AG08396 (cell line): ENCODE measurements around the gene CLASP2.
A peak's percentile ranks its signal among the peaks of the same experiment; 100 is the strongest.
"Not testable (repeated sequence)": the region's sequence is repeated elsewhere in the genome, so short reads cannot be mapped to it uniquely, and the experiment has no call there.

ENCODE experiments used
- DNase-seq: peaks from one replicate; pipeline ENCODE4 v3.0.0; 2012; ENCODE audit warnings: low spot score, mixed read lengths

The CLASP2 gene

DNA sequence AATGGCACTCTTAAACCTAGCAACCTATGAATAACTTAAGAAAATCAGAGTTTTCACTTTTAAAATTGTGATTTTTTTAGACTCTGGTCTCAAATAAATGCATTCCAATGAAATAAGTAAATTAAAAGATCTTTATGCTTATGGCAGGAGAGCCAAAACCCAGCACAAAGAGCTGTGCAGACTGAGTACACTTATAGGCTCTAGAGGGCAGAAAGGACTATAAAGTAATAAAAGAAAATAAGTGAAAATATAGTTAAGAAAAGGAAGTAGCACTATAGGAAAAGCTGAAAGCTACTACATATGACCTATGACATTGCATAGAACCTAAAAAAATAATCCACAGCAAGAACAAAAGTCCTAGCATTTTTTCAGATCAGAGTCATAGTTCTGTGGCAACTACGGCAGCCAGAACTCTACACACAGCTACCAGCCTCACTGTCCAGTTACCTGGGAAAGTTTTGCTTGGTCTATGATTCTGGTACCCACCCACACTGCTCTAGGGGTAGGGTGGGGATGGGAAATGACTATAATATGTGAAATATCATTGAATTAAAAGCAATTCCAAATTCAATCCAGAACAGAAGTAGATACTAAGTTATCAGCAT, 30.5 kb downstream of the CLASP2 start:
- peak; percentile 47 for DNase-seq

DNA sequence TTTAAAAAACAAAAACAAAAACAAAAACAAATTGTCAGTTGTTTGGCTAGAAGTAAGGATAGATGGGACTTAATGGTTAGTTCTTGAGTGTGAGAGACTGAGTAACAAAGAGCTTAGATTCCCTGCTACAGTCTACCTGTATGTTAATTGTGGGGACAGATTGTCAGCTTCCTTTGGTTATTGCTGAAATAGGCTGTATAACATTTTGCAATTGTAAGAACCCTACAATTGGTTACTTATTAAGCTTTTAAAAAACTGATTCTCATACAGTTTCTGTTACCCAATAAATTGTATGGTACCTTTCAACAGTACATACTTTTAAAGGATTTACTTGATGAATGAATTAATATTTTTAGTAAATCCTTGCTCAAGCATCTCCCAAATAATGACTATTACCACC, 35.3 kb downstream of the CLASP2 start:
- no peak for DNase-seq

DNA sequence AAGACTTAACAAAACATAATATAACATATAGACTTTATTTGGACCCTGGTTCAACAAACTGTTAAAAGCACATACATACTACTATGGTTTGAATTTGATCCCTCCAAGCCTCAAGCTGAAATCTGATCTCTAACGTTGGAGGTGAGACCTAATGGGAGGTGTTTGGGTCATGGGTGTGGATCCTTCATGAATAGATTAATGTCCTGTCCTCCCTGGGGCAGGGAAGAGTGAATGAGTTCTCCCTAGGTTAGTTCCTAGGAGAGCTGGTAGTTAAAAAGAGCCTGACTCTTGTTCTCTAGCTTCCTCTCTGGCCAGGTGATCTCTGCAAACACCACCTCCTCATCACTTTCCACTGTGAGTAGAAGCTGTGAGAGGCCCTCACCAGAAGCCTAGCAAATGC, 36.4 kb downstream of the CLASP2 start:
- DNase-seq = no peak

DNA sequence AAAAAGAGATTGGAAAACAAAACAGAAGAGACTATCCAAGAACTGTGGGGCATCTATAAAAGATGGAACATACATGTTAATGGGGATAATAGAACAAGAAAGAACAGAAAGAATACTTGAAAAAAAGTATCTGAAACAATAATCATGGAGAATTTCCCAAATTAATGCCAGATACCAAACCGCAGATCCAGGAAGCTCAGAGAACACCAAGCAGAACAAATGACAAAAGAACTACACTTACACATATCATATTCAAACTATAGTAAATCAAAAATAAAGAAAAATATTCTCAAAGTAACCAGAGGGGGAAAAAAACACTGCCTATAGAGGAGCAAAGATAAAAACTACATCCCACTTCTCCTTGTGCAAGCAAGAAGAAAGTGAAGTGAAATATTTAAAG, 40.0 kb downstream of the CLASP2 start:
- DNase-seq = no peak

DNA sequence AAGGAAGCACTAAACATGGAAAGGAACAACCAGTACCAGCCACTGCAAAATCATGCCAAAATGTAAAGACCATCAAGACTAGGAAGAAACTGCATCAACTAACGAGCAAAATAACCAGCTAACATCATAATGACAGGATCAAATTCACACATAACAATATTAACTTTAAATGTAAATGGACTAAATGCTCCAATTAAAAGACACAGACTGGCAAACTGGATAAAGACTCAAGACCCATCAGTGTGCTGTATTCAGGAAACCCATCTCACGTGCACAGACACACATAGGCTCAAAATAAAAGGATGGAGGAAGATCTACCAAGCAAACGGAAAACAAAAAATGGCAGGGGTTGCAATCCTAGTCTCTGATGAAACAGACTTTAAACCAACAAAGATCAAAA, 44.6 kb downstream of the CLASP2 start:
- not testable (repeated sequence) for DNase-seq

DNA sequence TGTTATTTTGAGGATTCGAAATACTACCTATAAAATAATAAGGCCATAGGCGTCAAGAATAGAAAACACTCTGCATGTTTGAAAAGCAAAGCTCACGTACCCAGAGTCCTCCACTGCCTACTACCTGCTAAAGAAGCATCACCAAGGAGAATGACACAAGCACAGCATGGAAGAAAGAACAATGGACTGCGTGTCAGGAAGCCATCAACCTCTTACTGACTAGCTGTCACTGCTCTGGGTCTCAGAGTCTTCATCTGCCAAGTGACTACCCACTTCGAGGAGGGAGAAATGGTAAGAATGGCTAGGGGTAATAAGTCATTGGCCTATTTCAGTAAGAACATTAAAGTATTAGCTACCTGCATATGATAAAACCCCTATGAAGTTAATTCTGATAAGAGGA, 49.4 kb downstream of the CLASP2 start:
- DNase-seq = no peak

DNA sequence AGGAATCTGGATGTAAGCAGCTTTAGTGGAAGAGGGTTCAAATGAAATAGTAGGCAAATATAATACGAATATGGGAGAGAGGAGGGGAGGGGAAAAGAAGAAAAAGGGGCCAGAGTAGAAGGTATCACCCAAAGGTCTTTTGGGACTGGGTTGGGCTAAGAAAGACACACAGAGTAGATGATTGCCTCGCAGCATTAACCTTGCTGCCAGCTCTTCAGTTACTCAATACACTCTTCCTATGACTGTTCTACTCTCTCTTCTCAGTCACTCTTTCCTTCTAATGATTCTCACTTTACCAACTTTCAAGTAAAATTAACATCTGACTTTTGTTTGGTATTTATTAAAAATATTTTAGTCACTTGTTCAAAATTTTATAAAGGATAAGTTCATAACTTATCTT, 52.8 kb downstream of the CLASP2 start:
- no peak for DNase-seq

DNA sequence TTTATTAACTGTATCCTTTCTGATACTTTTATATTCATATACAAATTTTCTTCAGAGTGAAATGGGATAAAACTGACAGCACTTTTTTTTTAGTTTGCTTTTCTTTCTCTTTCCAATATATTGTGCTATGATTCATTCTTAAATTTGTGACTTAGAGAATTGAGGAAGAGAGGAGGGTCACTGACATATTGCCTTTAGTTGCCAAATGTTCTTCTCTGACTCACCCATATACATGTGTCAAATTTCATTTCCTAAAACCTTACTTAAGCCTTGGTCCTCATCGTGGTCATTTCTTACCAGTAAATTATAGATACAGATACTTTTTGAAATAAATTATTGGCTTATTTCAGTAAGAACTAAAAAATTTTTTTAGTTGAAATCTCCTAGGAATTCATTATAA, 53.9 kb downstream of the CLASP2 start:
- DNase-seq = peak; percentile 46

DNA sequence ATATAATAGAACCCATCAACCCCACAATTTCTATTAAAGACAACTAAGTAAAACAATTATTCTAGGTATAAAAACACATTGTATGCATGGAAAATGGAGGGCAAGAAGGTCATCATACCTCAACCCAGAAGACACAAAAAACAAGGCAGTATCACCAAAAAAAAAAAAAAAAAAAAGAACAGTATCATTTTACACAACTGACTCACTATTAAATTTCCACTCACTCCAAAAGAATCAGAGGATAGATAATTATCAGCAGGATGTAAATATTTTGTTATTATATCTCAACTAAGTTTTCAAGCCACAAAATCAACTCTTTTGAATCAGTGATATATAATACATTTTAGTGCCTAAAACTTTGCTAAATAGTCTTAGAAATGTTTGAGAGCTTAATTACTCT, 55.0 kb downstream of the CLASP2 start:
- DNase-seq = no peak

DNA sequence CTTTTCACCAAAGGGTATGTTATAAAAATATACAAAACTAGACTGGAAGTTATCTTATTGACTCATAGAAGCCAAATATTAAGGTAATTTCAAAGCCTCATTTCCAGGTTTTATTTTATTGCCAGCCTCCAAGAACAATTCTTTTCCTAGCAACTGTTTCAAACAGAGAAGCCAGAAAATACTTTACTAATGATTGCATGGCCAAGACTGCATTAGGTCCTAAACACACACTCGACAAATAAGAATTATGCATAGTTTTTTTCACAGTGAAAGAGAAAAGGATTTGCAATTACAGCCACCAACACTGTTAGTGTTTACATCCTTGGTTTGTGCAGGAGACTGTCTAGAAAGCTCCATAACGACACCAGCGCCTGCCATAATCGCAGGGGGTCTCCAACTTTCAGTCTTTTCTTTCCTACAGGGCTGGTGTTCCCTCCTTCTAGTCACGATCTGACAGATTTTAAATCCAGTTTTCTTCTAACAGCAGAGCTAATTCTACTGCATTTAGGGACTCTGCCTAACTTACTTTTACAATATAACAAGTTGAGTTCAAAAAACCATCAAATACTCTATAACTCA, 58.1 kb downstream of the CLASP2 start:
- no peak for DNase-seq

DNA sequence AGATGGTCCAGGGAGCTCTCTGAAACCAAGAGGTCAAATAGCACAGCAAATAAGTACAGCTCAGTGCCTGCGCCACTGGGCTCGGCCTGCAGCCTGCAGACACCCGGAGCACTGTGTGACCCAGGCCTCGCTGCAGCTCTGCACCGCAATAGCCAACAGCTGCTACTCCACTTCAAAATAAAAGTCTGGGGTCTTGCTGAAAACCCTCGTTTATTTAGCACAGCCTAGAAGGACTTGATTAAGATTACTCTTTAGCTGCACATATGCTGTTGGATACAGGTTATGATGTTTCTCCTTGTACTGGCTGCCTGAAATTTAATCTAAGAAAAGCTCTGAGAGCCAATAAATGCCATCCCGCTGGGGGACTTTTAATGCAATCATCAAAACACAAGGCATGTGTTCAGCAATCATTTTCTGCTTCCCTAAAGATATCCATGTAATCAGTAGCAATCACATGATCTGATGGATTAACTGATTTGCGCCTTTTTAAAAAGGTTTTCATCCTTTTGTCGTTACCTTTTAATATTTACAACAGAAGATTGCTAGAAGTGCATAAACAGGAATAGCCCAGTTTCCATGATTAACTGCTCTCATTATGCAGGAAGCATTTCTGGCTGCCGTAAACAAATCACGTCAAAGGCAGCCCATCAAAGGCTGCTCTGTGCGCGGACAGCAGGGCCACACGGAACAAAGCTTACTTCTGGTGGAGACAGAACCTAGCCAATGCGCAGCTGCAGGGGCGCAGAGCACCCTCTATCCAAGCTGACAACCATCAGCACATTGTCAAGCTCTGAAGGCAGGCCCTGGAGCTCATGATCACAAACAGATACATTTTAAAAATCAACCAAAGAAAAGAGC, 58.8 kb downstream of the CLASP2 start:
- DNase-seq = peak; percentile 77

DNA sequence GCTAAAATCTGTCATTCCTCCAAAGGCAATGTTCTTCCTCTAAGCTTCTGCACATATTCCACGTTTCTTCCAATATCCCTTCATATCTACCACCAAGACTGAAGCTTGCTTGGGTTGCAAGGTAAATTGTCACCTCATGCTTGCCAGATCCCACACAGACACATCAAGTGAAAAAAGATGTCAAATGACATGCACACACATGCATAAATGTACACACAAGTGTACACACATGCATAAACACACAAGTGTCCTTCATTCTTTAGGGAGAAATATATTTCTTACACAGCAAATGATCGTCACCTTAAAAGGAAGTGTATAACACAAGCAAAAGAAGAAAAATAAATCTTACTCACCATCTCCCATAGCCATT, 59.4 kb downstream of the CLASP2 start:
- DNase-seq = no peak

DNA sequence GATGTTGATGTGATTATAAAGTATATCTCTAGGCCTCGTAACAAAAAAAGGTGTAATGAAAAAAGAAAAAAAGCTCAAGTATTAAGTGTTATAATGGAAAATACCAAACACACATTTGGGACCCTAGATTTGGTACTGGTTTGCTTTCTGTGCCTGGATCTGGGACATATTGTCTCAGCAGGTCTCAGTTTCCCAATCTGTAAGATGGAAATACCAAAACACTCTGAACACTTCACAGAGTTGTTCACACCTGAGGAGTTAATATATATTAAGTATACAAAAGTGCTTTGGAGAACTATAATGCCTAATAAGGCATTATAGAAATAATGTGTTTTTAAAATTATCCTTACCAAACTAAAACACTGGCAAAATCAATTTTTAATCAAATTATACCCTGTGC, 60.0 kb downstream of the CLASP2 start:
- no peak for DNase-seq

DNA sequence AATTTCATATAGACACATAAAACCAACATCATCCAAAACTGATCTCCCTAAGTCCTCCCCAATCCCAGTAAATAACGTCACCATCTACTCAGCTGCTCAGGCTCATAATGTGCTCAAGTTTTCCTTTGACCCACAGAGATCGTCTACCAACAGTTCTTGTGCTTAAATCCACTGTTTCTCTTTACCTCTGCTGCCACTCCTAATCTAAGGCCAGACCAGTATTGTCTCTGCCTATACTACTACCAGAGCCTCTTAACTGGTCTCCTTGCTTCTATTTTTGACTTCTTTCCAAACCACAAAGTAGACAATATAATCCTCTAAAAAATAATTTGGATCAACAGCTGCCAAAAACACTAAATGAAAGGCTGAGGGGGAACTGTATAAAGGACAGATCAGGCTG, 65.3 kb downstream of the CLASP2 start:
- DNase-seq = no peak

DNA sequence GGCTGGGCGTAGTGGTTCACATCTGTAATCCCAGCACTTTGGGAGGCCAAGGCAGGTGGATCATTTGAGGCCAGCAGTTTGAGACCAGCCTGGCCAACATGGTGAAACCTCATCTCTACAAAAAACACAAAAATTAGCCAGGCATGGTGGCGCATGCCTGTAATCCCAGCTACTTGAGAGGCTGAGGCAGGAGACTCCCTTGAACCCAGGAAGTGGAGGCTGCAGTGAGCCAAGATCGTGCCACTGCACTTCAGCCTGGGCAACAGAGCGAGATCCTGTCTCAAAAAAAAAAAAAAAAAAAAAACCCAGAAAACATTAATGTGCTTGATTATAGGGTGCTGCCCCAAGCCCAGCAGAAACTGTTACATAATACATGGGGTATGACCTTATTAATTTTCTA, 67.0 kb downstream of the CLASP2 start:
- DNase-seq = not testable (repeated sequence)

DNA sequence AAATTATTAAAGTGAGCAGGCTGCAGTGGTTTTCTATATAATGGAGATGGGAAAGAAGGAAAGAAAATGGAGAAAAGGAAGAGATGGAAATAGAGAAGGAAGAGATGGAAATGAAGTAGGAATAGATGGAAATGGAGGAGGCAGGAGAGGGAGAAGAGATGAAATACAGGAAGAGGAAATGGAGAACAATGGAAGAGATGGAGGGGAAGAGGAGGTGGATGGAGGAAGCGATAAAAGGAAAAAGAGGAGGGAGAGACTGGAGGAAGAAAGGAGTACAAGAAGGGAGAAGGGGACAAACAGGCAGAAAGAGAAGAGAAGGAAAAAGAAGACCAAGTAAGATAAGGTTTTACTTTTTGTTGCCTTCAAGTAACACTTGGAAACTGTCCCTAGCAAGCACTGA, 67.6 kb downstream of the CLASP2 start:
- no peak for DNase-seq

DNA sequence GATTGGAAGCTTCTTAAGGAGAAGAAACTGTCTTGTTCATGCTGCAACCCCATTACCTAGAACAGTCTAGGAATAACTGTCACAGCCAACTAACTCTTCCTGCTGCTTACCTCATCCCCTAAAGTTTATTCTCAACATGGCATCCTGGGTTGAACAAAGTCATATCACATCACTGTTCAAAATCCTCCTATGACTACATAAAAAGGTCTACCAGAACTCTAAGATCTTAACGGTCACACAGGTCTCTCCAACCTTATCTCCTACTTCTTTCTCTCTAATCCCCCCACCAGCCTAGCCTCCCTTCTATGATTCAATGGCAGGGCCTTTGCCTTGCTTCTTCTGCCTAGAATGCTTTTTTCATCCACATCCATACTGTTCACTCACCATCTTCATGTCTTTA, 69.3 kb downstream of the CLASP2 start:
- DNase-seq = no peak

DNA sequence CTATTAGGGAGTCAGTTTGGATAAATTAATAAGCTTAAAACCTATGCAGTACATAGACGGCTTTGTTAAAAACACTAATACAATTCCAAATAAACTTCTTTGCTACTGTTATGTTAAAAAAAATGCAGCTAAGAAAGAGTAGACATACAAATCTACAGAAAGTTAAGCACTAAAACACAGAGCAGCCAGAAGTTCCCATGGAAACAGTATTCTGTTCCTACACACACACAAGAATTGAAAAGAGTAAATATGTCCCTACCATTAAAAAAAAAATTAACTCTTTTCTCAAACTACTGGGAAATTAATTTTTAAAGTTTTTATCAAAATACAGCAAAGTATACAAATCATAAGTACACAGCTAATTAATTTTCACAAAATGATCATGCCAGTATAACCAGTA, 71.6 kb downstream of the CLASP2 start:
- DNase-seq = no peak

DNA sequence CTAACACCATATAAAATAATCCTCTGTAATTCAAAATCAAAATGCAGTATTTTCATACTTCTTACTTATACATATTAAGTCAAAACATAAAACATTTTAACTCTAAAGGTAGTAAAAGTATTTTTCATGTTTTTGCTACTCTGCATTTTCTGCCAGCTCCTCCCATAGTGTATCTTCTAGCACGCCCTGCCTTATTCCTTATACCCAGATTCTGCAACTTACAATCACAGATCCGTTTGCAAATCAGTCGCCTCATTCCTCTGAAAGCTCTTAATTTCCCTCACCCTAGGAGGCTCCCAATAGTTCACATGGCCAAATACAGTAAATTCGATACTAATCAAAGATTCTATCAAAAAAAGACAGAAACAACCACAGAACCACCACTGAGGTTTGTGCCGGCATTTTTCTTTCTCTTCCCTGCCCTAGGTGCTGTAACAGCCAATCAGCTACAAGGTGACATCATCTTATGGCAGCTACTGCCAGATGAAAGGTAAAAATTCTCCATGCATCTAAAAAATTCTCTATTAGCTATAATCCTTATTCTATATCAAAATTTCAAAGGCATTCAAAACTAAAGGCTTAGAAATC, 72.9 kb downstream of the CLASP2 start:
- no peak for DNase-seq

DNA sequence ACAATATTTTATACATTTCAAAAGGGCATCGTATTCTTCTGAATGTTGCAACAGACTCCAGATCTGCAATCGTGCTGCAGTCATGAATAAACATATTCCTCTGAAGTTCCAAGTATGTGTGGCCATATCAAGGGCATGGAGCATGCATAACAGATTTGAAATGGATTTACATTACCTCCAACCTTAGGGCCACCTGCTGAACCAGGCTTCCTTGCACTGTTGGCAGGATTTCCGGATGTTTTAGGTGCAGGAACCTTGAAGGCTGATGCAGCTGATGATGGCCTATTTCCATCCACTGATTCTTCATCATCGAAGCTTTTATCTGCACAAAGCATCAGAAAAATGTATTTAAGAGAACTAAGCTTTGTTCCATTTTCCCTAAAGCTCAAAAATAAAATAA, 73.5 kb downstream of the CLASP2 start:
- DNase-seq = no peak

DNA sequence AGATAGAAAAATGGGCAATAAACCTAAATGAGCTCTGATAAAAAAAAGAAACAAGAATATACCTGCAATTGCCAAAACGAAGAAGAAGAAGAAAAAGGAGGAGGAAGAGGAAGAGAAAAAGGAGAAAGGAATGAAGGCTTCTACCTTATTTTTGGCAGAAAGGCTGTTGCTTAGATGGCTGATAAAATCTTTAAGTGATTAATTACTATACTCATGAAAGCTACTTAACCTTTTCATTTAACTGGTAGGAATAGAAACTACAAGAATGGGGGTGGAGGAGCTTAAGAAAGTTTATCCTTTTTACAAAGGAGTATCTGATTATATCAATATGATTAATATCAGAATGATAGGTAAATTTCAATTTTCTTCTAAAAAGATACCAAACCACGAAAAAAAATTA, 75.2 kb downstream of the CLASP2 start:
- DNase-seq = no peak

DNA sequence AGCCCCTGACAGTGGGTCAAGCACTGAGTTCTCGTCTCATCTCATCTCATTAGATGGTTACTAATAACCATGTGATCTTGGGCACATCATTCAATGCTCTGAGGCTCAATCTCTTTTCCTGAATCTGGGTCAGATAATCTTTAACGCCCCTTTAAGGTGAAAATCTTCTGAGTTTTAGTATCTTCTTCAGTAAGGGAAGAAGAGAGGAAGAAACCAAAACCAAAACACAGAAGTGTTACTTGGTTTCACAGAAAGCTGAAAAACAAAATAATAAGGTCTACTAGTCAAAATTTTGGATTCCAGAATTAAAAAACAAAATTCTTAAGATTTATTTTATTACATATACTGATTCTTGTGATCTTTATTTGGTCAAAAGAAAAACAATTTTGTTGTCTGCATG, 78.2 kb downstream of the CLASP2 start:
- no peak for DNase-seq

DNA sequence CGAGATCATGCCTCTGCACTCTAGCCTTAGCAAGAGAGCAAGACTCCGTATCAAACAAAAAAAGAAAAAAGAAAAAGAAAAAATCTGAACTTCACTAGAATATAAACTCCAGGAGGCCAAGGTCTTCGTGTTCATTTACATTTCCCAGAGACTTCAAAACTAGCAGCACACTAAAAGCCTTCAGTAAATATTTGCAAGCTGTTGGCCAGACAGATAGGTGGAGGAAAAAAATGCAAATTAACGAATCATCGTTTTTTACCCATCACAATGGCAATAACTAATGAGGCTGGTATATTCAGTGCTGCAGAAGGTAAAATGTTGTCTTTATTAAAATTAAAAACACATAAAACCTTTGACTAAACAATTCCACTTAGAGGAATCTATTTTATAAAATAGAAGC, 80.6 kb downstream of the CLASP2 start:
- no peak for DNase-seq
